ENCODE data around the gene IHH. TPM values are rescaled to one million over a fixed set of nuclear protein-coding genes. Genes with fewer than 3 reads are reported as not detected.

Gene IHH
- total and polyA plus RNA-seq, 9 of the 15 experiments (the other 6 are each of a cell fraction or from before 2014, with no cell fraction given): 0.07 TPM; not detected in 8

DNA sequence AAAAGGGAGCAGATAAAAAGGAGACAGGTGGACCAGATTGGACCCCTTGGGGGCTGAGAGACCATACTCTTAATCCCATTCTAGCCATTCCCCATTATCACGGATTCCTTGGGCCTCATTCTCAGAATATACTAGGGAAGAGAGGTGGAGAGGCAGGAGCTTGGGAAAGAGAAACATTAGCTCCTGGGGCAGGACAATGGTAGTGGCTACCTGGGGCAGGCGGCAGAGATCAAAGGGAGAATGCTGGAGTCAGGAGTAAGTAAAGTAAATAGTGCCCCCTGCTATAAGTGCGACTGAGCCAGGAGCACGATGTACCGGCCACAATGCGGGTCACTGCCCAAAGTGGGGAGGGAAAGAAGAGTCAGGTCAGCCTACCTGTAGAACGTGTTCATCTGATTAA is 20.4 kb upstream of the IHH start (continued):
- TF ChIP-seq, protein P1, sequence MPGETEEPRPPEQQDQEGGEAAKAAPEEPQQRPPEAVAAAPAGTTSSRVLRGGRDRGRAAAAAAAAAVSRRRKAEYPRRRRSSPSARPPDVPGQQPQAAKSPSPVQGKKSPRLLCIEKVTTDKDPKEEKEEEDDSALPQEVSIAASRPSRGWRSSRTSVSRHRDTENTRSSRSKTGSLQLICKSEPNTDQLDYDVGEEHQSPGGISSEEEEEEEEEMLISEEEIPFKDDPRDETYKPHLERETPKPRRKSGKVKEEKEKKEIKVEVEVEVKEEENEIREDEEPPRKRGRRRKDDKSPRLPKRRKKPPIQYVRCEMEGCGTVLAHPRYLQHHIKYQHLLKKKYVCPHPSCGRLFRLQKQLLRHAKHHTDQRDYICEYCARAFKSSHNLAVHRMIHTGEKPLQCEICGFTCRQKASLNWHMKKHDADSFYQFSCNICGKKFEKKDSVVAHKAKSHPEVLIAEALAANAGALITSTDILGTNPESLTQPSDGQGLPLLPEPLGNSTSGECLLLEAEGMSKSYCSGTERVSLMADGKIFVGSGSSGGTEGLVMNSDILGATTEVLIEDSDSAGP (CRISPR knock-in tag; IDR thresholded peaks at IDR 0.05): no peak
- no peak for TF ChIP-seq BCOR (IDR thresholded peaks at IDR 0.05)
- no peak for TF ChIP-seq RBBP5 (IDR thresholded peaks at IDR 0.05; ENCODE audit: borderline replicate concordance, insufficient read depth, low read length, poor library complexity, severe bottlenecking)
- no peak for TF ChIP-seq PHF20 (IDR thresholded peaks at IDR 0.05; ENCODE audit: partially characterized antibody)
- TF ChIP-seq CBX5 (IDR thresholded peaks at IDR 0.05; ENCODE audit: borderline replicate concordance, low read depth): no peak
- no peak for TF ChIP-seq NFXL1 (CRISPR knock-in tag; IDR thresholded peaks at IDR 0.05)
- TF ChIP-seq, protein P2, sequence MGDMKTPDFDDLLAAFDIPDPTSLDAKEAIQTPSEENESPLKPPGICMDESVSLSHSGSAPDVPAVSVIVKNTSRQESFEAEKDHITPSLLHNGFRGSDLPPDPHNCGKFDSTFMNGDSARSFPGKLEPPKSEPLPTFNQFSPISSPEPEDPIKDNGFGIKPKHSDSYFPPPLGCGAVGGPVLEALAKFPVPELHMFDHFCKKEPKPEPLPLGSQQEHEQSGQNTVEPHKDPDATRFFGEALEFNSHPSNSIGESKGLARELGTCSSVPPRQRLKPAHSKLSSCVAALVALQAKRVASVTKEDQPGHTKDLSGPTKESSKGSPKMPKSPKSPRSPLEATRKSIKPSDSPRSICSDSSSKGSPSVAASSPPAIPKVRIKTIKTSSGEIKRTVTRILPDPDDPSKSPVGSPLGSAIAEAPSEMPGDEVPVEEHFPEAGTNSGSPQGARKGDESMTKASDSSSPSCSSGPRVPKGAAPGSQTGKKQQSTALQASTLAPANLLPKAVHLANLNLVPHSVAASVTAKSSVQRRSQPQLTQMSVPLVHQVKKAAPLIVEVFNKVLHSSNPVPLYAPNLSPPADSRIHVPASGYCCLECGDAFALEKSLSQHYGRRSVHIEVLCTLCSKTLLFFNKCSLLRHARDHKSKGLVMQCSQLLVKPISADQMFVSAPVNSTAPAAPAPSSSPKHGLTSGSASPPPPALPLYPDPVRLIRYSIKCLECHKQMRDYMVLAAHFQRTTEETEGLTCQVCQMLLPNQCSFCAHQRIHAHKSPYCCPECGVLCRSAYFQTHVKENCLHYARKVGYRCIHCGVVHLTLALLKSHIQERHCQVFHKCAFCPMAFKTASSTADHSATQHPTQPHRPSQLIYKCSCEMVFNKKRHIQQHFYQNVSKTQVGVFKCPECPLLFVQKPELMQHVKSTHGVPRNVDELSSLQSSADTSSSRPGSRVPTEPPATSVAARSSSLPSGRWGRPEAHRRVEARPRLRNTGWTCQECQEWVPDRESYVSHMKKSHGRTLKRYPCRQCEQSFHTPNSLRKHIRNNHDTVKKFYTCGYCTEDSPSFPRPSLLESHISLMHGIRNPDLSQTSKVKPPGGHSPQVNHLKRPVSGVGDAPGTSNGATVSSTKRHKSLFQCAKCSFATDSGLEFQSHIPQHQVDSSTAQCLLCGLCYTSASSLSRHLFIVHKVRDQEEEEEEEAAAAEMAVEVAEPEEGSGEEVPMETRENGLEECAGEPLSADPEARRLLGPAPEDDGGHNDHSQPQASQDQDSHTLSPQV (IDR thresholded peaks at IDR 0.05): no peak
- TF ChIP-seq, protein P3, sequence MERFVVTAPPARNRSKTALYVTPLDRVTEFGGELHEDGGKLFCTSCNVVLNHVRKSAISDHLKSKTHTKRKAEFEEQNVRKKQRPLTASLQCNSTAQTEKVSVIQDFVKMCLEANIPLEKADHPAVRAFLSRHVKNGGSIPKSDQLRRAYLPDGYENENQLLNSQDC (CRISPR knock-in tag; IDR thresholded peaks at IDR 0.05): no peak
- TF ChIP-seq SRSF9 (IDR thresholded peaks at IDR 0.05; ENCODE audit: borderline replicate concordance, low read depth, low read length): no peak
- TF ChIP-seq, protein P4, sequence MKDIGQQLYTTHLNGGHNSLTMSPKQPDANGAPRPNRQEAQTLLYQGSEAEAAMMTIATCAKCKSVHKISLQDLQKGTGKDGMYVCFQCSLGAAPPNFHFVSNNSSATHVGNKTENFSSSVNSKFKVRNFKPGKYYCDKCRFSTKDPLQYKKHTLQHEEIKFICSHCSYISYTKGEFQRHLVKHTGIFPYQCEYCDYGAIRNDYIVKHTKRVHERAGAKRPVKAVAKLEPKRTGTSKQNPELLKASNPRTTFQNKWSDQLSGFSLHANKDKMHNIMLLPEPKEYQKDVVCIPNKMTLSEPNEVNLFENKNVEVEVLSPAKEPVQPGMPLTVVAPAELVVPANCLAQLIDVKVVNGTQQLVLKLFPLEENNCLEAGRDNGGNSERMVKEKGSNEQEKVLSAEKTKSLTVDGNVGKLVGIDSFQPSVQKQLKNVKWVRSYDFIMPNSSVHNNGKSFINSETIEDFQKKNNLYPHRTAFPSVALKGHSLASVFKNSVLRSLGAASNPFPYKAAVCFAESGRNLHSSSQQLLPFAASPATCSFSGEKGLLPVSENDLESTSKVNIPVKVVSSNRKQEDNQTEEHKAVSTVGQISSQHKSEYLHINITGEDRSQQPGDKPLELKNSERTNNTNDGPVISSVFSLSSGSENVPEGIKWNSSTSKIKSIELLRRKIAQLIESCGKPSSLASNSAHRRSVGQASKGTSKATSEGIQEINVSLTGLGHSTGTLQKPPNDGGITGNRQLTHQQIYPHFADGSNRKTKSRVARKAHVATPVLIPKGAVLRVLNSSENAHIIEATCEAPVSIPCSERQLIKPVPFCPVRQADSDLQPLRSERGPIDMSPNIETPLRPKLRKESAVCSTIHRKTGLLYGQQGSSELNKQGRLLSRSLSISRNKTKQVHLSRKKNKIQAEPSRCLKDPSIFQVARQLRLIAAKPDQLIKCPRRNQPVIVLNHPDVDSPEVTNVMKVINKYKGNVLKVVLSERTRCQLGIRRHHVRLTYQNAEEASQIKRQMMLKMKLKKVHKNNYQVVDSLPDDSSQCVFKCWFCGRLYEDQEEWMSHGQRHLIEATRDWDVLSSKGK (CRISPR knock-in tag; IDR thresholded peaks at IDR 0.05): no peak
- TF ChIP-seq HSF4 (CRISPR knock-in tag; IDR thresholded peaks at IDR 0.05; ENCODE audit: borderline replicate concordance): no peak
